IPS-18c (cell line): ENCODE results near the gene OR7G2.
"Not testable (repeated sequence)": the region's sequence is repeated elsewhere in the genome, so short reads cannot be mapped to it uniquely, and the experiment has no call there.

ENCODE experiments used
- H3K4me3 ChIP-seq: 2 replicates; pipeline ENCODE4 v1.7.0; 2013; ENCODE audit warnings: low read depth, mild to moderate bottlenecking, low read length, moderate library complexity; ENCODE audit not compliant: insufficient read depth
- H3K9me3 ChIP-seq: one replicate; pipeline ENCODE4 v1.6.1; 2013; ENCODE audit warnings: mild to moderate bottlenecking, low read length, moderate library complexity; ENCODE audit not compliant: control insufficient read depth, insufficient read depth

OR7G2 gene

GRCh38 chr19:9086761-9087160 lies 20.5 kb downstream of the OR7G2 start, which contains the start of gene OR1M1:
OR1M1 (plus strand) TSS chr19:9087061; CDS start chr19:9093245, 6,184 bp downstream.
- Histone ChIP-seq H3K9me3 (no peaks in the 10 kb centered on the region), H3K4me3 (no peak within 1 kb of the TSS)

- no peaks in the 10 kb centered on the region for H3K9me3 ChIP-seq
- no peak overlapping the region for H3K4me3 ChIP-seq
Observed at GRCh38 chr19:9078651-9079050, 28.6 kb downstream of the OR7G2 start.

GRCh38 chr19:9076901-9077300 lies 30.4 kb downstream of the OR7G2 start:
- no peaks in the 10 kb centered on the region for H3K9me3 ChIP-seq
- no peak overlapping the region for H3K4me3 ChIP-seq

GRCh38 chr19:9075064-9075949 lies 32.0 kb downstream of the OR7G2 start:
- Histone ChIP-seq H3K4me3 (no peak overlapping the region), H3K9me3 (no peaks in the 10 kb centered on the region)

- H3K9me3 ChIP-seq, result no peaks in the 10 kb centered on the region
- H3K4me3 ChIP-seq, result no peak overlapping the region
Observed at GRCh38 chr19:9073806-9074205, 33.5 kb downstream of the OR7G2 start.

GRCh38 chr19:9071720-9072119 lies 35.6 kb downstream of the OR7G2 start:
- not testable (repeated sequence) for H3K9me3 ChIP-seq, H3K4me3 ChIP-seq

DNA sequence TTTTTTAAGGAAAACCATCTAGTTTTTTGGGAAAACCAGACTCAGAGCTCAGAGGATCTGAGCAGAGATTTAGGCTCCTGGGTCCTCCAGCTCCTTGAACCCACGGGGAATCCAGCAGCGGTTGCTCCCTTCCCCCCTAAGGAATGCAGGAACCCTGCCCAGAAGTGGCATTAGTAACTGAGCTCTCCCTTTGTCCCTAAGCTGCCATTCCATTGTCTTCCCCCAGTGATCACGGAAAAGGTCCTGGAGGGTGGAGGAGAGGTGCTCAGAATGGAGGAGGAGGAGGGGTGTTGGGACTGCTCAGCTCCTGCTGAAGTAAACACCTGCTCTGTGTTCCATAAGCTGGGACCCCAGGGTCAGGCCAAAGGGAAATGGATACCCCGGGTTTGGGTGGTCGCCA lies 37.2 kb downstream of the OR7G2 start:
- H3K9me3 ChIP-seq, result no peaks in the 10 kb centered on the region
- no peak overlapping the region for H3K4me3 ChIP-seq

GRCh38 chr19:9065457-9066014 lies 41.7 kb downstream of the OR7G2 start:
- Histone ChIP-seq H3K4me3 (no peak overlapping the region), H3K9me3 (no peaks in the 10 kb centered on the region)

GRCh38 chr19:9061879-9062278 lies 45.4 kb downstream of the OR7G2 start:
- Histone ChIP-seq H3K9me3 (no peaks in the 10 kb centered on the region), H3K4me3 (no peak overlapping the region)

GRCh38 chr19:9060564-9061340 lies 46.5 kb downstream of the OR7G2 start:
- no peak overlapping the region for H3K4me3 ChIP-seq
- H3K9me3 ChIP-seq, result no peaks in the 10 kb centered on the region

DNA sequence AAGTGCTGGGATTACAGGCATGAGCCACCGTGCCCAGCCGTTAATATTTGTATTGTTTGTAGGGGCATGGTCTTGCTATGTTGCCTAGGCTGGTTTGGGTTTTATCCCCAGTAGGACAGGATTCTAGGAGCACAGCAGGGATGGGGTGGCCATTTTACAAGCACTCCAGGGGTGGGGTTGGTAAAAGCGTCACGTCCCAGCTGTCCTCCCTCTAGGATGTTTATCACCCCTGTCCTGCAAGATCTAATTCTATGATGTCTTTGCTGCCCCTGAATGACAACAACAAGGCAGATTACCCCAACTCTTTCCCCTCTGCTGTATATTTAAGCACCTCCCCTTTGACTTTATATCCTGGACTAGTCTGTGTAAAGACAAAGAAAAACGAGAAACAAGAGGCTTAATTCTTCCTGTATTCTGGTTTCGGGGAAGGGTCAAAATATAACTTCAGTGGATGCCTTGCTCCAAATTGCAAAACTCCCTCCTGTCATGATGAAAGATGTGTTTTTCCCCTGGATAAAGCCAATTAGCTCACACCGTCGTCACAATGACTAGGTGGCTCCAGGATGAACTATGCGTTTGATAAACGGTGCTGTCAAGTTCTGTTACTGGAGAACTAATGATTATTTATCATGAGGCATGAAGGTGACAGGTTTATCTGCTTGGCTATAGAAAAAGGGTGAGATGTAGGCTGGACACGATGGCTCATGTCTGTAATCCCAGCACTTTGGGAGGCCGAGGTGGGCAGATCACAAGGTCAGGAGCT lies 48.2 kb downstream of the OR7G2 start:
- Histone ChIP-seq H3K4me3 (no peak overlapping the region), H3K9me3 (no peaks in the 10 kb centered on the region)

DNA sequence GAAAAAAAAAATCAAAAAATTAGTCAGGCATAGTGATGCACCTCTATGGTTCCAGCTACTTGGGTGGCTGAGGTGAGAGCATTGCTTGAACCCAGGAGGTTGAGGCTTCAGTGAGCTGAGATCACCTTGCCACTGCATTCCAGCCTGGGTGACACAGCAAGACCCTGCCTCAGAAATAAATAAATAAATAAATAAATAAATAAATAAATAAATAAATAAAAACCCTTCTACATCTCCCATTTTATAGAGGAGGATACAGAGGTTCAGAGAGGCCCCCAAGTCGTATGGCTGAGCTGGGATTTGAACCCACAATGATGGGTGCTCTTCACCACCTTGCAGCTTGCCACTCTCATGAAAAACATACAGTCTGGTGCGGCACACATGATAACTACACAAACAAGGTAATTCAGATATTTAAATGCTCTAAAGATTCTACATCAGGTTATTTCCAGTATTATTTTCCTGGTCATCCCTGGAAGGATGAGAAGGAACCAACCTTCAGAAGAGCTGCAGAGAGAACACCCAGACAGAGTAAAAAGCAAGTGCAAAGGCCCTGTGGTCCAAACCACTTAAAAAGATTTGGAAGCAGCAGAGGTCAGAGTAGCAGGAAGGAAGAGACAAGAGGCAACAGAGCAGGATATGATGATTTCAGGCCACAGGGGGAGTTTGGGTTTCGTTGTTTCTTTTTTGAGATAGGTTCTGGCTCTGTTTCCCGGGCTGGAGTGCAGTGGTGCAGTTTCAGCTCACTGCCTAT lies 49.6 kb downstream of the OR7G2 start:
- Histone ChIP-seq H3K9me3 (no peaks in the 10 kb centered on the region), H3K4me3 (no peak overlapping the region)

- not testable (repeated sequence) for H3K4me3 ChIP-seq, H3K9me3 ChIP-seq
Observed at GRCh38 chr19:9056131-9056530, 51.1 kb downstream of the OR7G2 start.

- no peaks in the 10 kb centered on the region for H3K9me3 ChIP-seq
- no peak overlapping the region for H3K4me3 ChIP-seq
Observed at GRCh38 chr19:9054765-9055164, 52.5 kb downstream of the OR7G2 start.

- H3K9me3 ChIP-seq, result no peaks in the 10 kb centered on the region
- no peak overlapping the region for H3K4me3 ChIP-seq
Observed at GRCh38 chr19:9054207-9054606, 53.1 kb downstream of the OR7G2 start.

- not testable (repeated sequence) for H3K4me3 ChIP-seq, H3K9me3 ChIP-seq
Observed at GRCh38 chr19:9053674-9054073, 53.6 kb downstream of the OR7G2 start.

- Histone ChIP-seq H3K4me3 (no peak overlapping the region), H3K9me3 (no peaks in the 10 kb centered on the region)
Observed at GRCh38 chr19:9052894-9053293, 54.4 kb downstream of the OR7G2 start.
